ENCODE measurements around the gene ABCC1.

DNA sequence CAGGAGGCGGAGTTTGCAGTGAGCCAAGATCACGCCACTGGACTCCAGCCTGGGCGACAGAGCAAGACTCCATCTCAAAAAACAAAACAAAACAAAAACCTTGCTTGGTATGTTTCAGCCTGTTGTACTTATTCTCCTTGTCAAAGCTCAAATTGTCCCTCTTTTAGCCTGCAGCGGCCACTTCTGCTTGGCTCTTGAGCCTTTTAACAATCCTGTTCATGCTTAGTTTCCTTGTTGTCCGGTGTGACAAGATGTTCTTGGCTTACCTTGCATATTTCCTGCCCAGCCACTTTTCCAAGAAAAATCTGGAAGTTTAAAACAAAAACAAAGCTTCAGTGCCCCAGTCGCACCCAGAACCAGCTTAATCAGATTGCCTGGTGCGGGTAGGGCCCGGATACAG is 81.0 kb downstream of the ABCC1 start:
- TF ChIP-seq CTCF (conservative IDR thresholded peaks at IDR 0.05; ENCODE audit: low read depth, low read length): no peak
- no peak for TF ChIP-seq POLR2A (IDR thresholded peaks at IDR 0.05; ENCODE audit: low read depth, low read length)
- no peak for TF ChIP-seq USF2 (IDR thresholded peaks at IDR 0.05; ENCODE audit: low read depth, low read length)

Data from IMR-90 (cell line).